GM19099 (cell line): ENCODE data around the gene VEPH1.

Experiments used
- POLR2A ChIP-seq: IDR thresholded peaks from 3 replicates; pipeline ENCODE4 v1.6.1; 2011; ENCODE audit warnings: low read depth; ENCODE audit not compliant: insufficient read length; ENCODE audit errors: extremely low read depth

The VEPH1 gene

GRCh38 chr3:157501863-157502262, 1.4 kb downstream of the VEPH1 start:
- TF ChIP-seq POLR2A: no peak

- TF ChIP-seq POLR2A: no peak
Observed at GRCh38 chr3:157500232-157500631, 3.0 kb downstream of the VEPH1 start.

- TF ChIP-seq POLR2A: no peak
Observed at GRCh38 chr3:157499342-157499963, 3.8 kb downstream of the VEPH1 start.

- TF ChIP-seq POLR2A: no peak
Observed at GRCh38 chr3:157498371-157498770, 4.8 kb downstream of the VEPH1 start.

- no peak for TF ChIP-seq POLR2A
Observed at GRCh38 chr3:157495846-157496245, 7.4 kb downstream of the VEPH1 start.

GRCh38 chr3:157494581-157495281, 8.5 kb downstream of the VEPH1 start:
- TF ChIP-seq POLR2A: no peak

- no peak for TF ChIP-seq POLR2A
Observed at GRCh38 chr3:157493627-157494550, 9.3 kb downstream of the VEPH1 start.

GRCh38 chr3:157491136-157491535, 12.1 kb downstream of the VEPH1 start:
- TF ChIP-seq POLR2A: no peak

- TF ChIP-seq POLR2A: no peak
Observed at GRCh38 chr3:157488144-157488543, 15.1 kb downstream of the VEPH1 start.

- no peak for TF ChIP-seq POLR2A
Observed at GRCh38 chr3:157487339-157487738, 15.9 kb downstream of the VEPH1 start.

- TF ChIP-seq POLR2A: no peak
Observed at GRCh38 chr3:157479464-157480243, 23.6 kb downstream of the VEPH1 start.

- TF ChIP-seq POLR2A: no peak
Observed at GRCh38 chr3:157477441-157477840, 25.8 kb downstream of the VEPH1 start.

GRCh38 chr3:157475921-157476414, 27.2 kb downstream of the VEPH1 start:
- no peak for TF ChIP-seq POLR2A

- no peak for TF ChIP-seq POLR2A
Observed at GRCh38 chr3:157472648-157473047, 30.6 kb downstream of the VEPH1 start.

- no peak for TF ChIP-seq POLR2A
Observed at GRCh38 chr3:157471064-157471463, 32.2 kb downstream of the VEPH1 start.
